EH (cell line): ENCODE data around the gene EVI5.
A peak's percentile ranks its signal among the peaks of the same experiment; 100 is the strongest.

Experiments
- DNase-seq: peaks from one replicate; pipeline ENCODE4 v3.0.0-alpha.2; 2015; ENCODE audit warnings: low read depth

Gene EVI5

DNA sequence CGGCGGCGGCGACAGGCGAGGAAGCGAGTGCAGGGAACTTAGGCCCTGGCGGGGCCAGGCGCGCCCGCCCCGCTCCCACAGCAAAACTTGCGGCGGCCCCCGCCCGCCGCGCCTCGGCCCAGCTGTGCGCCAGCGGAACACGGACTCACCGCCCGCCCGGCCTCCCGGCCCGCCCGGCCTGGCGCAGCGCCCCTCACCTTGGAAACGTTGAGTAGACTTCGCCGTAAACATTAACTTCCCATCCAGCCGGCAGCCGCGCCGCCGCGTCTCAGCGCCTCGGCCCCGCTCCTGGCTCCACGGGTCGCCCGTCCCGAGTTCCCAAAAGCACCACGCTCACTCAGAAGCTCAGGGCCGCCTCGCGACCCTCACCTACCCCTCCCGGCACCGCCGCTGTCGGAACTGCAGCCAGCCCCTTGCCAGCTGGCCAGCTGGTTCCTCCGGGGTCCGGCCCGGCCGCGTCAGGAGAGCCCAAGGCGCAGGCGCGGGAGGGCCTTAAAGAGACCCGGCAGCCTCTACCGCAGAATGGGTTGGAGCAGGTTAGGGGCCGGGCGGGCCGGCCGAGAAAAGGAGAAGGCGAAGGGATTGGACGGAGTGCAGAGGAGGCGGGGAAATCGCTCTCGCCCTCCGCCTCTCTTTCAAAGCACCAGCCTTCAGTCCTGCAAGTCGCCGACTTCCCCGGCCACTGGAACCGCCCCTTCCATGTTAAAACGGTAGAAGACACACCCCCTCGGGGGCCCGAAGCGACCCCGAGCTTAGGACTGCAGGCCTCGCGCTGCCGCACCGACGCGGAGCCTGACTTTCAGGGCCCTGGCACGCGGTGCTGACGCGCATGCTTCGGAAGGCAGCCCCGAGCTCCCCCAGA lies at the start of gene EVI5:
Gene EVI5 (minus strand): TSS at position 470 of the 862 bp plus-strand sequence. CDS start 48,562 bp downstream, outside the sequence.
- DNase-seq, result peak; percentile 98

DNA sequence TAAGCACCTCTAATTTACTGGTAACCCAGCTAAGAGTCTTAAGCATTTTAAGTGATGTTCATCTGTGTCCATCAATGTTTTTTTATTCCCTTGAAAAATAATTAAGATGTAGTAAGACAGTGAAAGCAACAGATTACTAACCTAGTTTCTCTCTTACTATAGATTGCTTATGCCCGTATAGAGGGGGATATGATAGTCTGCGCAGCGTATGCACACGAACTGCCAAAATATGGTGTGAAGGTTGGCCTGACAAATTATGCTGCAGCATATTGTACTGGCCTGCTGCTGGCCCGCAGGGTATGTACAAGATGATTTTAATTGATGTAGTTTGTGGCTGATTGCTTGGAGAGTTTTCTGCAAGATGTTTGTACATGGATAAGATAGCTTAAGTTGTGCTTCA lies 49.7 kb upstream of the EVI5 start:
- DNase-seq, result no peak

DNA sequence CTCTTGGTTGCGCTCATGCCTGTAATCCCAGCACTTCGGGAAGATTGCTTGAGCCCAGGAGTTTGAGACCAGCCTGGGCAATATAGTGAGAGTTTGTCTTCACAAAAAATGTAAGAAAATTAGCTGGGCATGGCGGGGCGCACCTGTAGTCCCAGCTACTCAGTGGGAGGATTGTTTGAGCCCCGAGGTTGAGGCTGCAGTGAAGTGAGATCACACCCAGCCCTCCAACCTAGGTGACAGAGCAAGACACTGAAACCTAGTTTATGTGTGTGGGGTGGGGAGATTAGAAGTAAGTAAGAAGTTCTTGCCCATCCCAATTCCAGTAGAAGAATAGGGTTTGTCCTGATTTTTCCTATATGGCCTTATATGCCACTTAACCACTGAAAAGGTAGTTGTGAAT lies 48.9 kb upstream of the EVI5 start:
- no peak for DNase-seq

DNA sequence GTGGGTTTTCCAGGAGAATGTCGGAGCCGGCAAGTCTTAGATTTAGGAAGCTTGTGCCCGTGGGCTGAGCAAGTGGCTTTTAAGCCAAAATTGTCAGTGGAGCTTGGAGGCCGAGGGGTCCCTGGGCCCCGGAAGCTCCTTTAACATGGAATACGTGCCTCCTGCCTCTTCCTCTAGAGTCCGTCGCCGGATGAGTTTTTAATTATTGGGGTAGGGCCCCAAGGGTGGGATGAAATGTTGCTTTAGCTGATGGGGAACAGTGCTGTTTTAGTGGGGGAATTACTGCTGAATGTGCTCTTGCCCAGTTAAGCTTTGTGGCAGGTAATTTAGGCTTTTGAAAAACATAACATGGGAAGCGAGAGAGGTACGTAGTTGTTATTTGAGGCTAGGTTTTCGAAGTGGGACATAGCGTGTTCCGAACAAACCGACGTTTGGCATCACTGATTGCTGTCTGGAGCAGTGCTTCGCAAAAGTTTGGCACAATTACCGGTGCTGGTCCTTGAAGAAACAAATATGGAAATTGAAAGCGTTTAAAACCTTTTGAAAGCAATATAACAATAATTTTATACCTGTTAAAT lies 47.7 kb upstream of the EVI5 start:
- peak; percentile 29 for DNase-seq

DNA sequence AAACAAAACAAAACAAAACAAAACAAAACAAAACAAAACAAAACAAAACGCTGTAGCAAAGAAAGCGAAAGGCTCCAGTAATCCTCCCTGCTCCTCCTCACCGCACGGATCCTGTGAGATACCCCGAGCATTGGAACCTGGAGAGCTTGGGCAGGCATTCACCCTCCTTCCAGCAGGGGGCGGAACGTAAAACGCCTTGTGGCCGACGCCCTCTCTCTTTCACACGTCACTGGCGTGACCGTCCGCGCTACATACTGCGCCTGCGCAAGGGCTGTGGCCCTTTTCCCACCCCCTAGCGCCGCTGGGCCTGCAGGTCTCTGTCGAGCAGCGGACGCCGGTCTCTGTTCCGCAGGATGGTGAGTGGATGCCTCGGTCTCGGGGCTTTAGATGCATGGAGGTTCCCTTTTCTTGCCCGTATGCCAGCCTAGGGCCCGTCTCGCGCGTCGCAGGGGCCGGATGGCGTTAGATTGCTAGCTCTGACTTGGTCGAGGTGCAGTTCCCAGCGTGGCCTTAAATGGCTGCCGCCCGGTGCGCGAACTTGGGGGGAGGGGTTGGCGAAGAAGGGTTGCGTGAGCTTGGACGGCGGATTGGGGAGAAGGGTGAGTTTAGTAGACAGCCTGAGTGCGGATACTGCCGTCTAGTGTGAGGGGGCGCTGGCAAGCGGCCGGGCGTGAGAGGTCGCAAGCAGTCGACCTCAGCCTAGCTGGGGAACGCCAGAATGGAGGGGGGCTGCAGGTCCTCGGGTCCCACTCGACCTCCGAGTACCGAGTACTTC lies 47.0 kb upstream of the EVI5 start, which contains the start of gene RPL5:
Gene RPL5 (plus strand): TSS at position 279 of the 775 bp plus-strand sequence. CDS start 75 bp downstream, at position 354.
- peak; percentile 97 for DNase-seq

DNA sequence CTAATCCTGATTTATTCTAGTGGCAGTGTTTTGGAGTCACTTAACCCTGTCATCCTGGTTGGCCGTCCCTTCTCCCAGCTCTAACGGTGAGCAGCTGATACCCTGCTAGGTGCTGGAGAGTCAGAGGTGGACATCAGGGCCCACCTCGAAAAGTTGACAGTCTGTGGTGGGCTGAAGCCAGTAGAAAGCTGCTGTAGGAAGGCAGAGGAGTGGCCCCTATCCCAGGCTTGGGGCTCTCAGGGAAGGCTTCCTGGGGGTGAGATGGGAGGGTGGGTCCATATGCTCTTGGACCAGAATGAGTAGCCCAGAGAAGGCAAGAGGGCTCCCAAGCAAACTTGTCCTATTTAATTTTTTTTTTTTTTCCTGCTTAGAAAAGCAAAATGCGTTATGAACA lies 46.5 kb upstream of the EVI5 start:
- DNase-seq, result no peak

DNA sequence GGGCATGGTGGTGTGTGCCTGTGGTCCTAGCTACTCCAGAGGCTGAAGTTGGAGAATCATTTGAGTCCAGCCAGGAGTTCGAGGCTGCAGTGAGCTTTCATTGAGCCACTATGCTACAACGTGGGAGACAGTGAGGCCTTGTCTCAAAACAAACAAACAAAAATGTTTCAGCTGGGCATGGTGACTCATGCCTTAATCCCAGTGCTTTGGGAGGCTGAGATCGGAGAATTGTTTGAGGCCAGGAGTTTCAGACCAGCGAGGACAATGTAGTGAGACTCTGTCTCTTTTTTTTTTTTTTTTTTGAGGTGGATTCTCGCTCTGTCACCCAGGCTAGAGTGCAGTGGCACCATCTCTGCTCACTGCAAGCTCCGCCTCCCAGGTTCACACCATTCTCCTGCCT lies 41.9 kb upstream of the EVI5 start:
- DNase-seq, result peak; percentile 52

DNA sequence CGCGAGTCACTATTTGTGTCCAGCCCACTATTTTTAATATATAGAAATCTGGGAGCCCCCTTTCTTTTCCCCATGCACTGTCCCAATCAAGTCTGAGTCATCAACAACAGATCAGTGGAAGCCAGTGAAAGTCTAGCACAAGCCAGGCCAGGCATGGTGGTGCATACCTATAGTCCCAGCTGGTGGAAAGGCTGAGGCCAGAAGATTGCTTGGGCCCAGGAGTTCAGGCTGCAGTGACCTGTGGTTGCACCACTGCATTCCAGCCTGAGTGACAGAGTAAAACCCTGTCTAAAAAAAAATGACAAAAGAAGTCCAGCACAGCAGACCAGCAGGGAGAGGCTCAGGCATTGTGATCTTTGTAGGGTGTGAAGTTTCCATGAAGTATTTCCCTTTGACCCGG lies 38.0 kb upstream of the EVI5 start:
- DNase-seq, result peak; percentile 82

DNA sequence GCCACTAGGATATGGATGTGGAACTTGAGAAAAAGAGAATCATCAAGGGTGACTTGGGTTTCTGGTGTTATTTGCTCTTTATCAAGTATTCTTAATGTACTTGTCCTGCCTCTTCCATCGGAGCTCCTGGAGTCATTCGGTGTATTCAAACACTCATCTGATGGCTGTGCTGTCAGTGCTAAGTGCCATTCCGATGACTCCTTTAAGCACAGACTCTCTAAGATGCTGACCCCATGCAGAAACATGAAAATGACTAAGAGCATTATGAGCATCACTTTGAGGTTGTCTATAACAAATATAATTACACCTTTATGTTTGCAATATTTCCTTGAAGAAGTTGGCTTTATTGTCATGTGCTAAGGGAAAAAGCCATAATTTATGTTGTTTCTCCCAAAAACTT lies 35.6 kb upstream of the EVI5 start:
- peak; percentile 41 for DNase-seq

DNA sequence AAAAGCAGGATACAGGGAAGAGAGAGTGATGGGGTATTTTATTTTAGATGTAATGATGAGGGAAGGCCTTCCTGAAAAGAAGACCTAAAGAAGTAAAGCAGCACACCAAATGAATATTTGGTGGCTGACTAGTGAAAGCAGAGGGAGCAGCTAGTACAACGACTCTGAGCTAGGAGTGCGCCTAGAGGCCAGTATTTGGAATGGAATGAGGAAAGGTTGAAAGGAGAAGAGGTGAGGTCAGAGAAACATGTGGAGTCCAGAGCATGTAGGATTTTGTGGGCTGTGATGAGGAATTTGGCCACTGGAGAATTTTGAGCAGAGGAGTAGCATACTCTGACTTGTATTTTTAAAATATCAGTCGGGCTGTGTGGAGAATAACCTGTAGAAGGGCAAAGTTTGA lies 35.1 kb upstream of the EVI5 start:
- DNase-seq, result peak; percentile 57

DNA sequence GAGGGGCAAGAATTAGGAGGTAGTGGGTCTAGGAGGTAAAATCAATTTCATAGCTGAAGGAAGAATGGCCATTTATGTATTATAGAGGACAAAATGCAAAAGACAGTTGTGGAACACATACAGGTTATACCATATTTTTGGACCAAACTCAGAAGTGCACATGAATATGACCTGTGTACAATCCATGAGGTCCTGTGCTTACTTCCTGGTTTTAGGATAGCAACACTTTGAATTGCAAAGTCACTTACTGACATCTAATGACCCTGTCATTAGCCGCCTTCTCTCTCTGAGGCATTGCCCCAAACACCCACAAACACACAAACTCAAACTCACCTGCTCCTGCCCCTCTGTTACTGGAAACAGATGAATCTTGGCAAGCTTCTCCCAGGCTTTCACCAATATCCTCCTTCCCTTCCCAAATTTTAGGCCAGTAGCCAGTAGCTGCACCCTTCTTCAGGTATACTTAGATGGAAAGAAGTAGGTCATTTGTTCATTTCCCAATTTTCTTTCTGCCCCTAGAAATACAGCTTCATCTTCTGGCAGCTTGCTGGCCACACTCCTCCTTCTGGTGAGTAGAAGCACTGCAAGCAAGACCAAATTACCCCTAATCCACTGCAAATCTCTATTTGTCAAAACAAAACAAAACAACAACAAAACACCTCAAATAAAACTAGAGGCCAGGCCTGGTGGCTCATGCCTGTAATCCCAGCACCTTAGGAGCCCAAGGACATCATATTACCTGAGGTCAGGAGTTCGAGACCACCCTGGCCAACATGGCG lies 33.3 kb upstream of the EVI5 start:
- DNase-seq, result peak; percentile 51

DNA sequence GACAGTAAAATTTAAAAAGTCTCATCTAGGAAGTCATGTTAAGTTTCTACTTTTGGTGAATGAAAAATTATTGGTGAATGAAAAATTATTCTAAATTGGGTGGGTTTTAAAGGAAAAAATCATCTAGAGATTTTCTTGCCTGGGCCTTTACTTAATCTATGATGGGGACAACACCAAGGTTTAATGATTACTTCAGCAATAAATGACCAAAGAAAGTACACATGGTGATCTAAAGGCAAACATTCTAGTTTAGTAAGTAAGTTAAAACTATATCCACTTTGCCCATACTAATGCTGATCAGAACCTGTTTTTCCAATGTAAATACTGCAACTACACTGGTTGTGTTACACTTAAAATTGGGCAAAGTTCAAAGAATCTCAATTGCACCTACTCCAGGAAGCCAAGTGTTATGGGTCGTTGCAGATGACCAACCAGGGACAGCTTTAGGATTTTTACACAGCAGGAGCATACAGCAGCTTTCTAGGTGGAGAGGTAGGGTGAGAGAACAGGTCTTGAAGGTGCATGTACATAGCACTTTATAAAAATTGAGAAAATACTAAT lies 32.3 kb upstream of the EVI5 start:
- no peak for DNase-seq

DNA sequence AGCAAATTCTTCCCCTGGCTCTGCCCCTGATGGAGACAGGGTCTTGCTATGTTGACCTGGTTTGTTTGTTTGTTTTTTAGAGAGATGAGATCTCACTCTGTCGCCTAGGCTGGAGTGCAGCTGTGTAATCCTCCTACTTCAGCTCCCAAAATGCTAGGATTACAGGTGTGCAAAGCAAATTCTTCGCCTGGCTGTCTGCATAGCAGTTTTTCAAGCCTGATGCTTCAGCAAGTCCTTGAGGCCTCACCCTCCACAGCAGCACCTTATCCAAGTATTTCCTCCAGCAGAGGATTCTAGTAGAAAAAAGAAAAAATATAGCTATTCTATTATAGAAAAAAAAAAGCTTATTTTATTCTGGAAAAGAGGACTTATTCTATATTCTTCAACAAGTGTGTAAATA lies 31.8 kb upstream of the EVI5 start:
- DNase-seq, result no peak

DNA sequence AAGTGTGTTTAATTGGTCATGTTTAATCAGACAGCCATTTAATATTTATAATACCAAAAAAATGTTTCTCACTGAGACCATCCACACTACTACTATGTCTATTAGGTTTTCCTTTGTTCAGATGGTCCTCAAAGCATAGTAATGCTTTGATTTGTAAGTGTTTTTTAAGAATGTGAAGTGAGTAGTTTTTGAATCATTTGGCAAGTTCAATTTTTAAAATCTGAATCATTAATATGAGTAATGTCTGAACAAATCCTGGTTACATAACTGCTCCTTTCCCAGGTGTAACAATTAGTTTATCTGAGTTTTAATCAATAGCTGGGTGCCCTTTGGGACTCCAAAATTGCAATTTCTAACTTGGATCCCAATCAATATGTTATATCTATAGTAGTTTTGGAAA lies 23.5 kb upstream of the EVI5 start:
- peak; percentile 7 for DNase-seq

DNA sequence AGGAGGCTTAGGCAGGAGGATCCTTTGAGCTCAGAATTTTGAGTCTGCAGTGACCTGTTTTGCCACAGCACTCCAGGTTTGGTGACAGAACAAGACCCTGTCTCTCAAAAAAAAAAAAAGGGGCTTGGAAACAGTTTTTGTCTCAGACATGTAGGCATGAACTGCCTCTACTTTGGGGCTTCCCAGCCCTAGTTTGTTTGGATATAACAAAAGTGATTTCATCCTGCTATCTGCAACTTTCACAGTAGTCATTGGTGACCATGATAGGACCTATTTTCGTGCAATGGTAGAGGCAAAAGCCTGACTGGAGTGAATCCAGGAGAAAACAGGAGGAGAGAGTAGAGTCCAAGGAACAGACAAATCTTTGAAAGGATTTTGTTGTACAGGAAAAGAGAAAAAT lies 20.3 kb upstream of the EVI5 start:
- DNase-seq, result no peak

DNA sequence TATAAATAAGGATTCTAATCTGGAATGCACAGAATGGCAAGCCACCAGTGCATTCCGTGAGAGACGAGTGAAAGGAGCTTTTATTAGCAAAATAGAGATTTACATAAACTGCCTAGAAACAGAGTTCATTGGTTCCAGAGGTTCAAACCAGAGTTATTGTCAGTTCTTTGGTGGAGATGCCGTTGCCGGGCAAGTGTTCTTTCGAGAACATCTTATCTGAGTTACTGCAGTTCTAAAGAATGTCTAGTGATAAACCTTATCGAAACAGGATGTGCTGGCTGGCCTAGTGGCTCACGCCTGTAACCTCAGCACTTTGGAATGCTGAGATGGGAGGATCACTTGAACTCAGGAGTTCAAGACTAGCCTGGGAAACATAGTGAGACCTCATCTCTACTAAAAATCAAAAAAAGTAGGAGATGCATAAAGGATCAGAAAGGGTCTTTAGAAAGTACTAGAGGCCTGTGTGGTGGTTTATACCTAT lies 19.9 kb upstream of the EVI5 start:
- DNase-seq, result peak; percentile 99

DNA sequence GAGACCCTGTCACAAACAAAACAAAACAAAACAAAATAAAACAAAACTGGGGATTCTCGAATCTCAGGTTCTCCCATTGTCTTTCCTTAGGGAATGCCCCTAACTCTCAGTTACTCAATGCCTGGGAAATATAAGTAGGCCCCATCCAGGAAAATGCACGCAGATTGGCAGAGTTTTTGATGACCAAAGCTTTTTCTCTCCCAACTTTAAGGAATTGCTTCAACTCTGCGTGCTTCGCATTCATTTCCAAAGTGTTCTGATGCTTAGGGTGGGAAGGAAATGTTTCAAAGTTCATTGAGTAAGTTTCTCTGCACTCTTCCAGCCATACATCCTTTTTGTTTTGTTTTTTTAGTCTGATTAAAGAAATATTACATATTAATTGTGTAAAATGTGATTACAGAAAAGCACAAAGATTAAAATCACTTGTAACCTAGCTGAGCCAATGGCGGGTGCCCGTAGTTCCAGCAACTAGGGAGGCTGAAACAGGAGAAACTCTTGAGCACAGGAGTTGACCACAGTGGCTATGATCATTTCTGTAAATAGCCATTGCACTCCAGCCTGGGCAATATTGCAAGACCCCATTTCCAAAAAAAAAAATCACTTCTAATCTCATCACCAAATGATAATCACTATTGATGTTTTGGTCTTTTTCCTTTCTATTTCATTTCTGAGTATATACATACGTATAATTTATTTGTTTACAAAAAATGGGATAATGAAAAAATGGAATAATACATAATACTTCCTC lies 18.4 kb upstream of the EVI5 start:
- no peak for DNase-seq

DNA sequence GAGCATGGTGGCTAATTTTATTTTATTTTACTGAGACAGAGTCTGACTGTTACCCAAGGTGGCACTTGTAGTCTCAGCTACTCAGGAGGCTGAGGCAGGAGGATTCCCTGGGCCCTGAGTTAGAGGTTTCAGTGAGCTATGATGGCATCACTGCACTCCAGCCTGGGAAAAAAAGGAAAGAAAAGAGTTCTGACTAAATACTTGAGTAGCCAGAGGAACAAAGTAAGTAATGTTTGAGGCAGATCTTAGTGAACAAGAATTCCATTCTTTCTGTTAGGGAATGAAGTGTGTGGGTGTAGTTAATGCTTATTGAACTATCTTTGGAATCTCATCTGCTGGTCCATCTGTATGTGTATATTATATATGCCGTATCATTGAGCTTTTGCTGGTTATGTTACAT lies 13.1 kb upstream of the EVI5 start:
- peak; percentile 70 for DNase-seq

DNA sequence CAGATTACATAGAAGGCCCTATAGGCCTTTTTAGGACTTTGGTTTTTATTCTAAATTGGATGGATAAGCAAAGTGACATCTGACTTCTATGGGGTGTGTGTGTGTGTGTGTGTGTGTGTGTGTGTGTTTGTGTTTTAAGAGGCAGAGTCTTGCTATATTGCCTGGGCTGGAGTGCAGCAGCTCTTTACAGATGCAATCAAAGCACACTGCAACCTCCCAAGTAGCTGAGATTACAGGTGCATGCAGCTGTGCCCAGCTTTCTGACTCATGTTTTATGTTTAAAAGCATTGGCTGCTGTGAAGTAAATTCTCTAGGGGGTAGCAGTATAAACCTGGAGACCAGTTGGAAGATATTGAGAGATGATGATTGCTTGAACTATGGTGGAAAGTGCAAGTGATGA lies 12.4 kb upstream of the EVI5 start:
- DNase-seq, result no peak

DNA sequence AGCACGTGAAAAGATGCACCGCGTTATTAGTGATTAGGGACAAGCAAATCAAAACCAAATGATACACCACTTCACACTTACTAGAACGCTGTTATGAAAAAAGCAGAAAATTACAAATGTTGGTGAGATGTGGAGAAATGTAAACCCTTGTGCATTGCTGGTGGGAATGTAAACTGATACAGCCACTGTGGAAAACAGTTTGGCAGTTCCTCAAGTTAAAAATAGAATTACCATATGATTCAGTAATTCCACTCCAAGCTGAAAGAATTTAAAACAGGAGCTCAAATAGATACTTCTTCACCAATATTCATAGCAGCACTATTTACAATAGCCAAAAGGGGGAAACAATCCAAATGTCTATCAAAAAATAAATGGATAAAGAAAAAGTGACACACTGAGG lies 10.3 kb upstream of the EVI5 start:
- peak; percentile 84 for DNase-seq

DNA sequence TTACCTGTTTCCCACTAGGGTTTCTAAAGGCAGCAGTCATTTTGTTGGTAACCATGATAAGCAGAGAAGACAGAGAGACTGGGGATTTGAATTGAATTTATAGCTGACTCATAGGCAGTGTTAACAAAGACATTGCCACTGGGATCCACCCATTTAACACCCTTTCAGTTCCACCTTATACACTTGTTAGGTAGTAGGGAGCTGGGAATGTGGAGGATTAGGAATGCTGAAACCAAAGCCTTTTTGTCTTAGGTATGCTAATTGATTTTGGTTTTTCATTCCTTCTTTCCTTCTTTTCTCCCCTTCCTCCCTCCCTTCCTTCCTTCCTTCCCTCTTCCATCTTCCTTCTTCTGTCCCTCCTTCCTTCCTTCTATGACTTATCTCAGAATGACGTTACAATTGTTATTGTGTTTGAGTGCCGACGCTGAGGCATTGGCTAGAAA lies 7.5 kb upstream of the EVI5 start:
- DNase-seq, result no peak
